Activated T-cell treated with anti-CD3 and anti-CD28 coated beads, Interleukin-2, amount 50 U/mL, for 1 hour (primary cell): Measurements from ENCODE around the gene LINGO1.

Source experiments
- DNase-seq: peaks from one replicate; pipeline ENCODE4 v3.0.0-alpha.2; 2020

LINGO1 gene

DNA sequence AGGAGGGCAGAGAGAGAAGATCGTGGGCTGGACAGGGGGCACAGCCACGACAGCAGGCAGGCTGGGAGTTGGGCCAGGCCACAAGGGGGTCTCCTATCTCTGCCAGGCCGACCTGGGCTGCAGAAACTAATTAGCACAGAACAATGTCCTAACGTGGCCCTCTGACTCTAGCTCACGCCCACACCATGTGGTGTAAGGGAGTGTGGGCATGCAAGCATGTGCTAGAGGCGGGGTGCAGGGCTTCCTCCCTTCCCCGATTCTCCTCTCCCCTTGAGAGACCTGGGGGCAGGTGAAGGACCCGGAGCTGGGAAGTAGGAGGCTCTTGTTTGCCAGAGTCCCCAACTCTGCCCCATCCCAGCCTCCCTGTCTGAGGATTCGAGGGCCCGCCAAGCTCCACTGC is 65.5 kb downstream of the LINGO1 start:
- DNase-seq: no peak

DNA sequence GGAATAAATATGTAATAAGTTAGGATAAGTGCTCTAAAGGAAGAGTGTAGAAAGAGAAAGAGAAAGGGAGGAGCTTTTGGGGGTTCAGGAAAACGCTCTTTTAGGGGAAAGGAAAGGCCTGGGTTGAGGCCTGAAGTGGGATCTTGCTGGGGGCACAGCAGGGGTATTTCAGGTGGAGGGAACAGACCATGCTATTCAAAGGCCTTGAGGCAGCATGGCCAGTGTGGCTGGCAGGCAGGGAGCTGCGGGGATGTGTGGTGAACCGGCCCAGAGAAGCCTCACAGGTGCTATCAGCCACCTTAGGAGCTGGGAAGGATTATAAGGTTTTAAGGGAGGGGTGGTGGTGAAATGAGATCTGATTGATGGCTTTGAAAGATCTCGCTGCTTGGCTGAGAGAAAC is 66.6 kb downstream of the LINGO1 start:
- DNase-seq: no peak

DNA sequence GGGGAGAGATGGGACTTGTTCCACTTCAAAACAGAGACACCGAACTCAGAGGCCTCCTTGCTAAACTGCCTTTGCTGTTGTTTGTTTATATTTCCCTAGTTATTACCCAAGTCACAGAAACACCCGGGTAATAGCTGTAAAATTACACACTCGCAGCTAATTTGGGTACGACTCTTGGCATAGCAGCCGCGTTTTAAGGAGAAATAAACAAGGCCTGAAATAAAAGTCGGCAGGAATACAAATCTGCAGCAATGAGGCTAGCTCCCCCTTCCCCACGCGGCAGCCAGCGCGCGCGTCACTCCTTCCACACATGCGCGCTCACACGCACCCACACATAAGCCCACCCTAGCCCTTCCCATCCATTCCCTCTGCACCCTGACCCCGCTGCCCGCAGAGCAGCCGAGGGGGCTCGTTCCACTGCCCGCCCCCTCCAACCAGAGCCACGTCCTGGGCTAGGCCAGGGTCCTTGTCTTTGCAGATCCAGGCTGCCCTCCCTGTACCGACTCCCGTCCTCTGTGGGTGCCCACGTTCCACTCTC is 67.3 kb downstream of the LINGO1 start:
- DNase-seq: no peak

DNA sequence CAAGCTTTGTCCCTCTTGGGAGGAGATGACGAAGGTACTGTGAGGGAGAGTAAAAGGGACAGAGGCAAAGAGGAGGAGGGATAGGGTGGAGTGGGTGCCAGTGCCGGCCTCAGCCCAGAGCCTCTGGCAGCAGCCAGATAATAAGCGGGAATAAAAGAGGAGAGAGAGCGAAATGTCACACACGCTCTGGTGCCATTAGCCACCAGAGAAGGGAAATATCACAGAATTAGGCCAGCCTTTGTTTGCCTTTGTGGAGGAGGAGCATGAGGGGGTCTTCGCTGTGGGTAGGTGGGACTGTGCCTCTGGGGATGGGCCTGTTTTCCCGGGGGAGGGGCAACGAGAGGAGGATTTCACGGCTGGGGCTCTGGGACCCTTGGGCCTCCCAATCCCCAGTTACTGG is 67.8 kb downstream of the LINGO1 start:
- no peak for DNase-seq

DNA sequence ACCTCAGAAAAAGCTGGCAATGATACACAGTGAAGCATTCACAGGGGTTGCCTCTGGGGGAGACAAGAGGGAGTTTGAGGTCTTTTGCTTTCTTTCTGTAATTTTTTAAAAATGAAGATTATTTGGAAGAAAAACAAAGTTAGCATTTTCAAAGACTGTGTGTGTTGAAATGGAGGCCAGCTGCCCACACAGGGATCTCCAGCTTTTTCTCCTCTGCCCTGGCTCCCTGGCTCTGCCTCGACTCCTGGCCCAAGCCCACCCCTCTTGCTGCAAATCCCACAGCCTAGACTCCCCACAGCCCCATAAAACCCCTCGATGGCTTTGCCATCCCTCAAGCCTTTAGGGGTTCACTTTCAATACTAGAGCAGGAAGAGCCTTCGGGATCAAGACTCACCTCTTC is 68.4 kb downstream of the LINGO1 start:
- no peak for DNase-seq

DNA sequence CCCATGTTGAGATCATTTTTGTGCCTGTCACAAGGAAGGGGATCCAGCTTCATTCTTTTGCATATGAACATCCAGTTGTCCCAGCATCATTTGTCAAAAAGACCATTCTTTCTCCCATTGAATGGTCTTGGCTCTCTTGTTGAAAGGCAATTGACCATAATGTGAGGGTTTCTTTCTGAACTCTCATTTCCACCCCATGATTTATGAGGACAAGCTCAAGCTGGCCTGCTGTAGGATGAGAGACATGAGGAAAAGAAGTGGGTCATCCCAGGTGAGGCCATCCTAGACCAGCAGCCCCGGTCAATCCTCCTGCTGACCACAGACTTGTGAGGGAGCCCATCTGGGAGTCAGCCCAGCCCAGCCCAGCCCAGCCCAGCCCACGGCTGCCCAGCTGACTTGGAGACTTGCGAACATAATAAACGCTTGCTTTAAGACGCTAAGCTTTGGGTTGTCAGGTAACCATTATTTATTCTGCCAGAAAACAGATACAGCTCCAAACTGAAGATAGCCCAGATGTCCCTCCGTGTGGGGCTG is 69.0 kb downstream of the LINGO1 start:
- DNase-seq: no peak
